Measurements from ENCODE around the gene CXCL3.

The CXCL3 gene

GRCh38 chr4:74031576-74031975 lies 6.9 kb downstream of the CXCL3 start:
- H3K4me3 ChIP-seq (replicated peaks; ENCODE audit: low read depth, low read length), result no peak overlapping the region
- no peak for DNase-seq (ENCODE audit: low read depth)
- TF ChIP-seq CTCF (IDR thresholded peaks at IDR 0.05; ENCODE audit: low read length, missing control alignments), result no peak

- no peak for TF ChIP-seq CTCF (IDR thresholded peaks at IDR 0.05; ENCODE audit: low read length, missing control alignments)
- no peak overlapping the region for H3K4me3 ChIP-seq (replicated peaks; ENCODE audit: low read depth, low read length)
- DNase-seq (ENCODE audit: low read depth), result no peak
These were observed 8.2 kb downstream of the CXCL3 start for GRCh38 chr4:74030285-74030684.

GRCh38 chr4:74028504-74028903 lies 10.0 kb downstream of the CXCL3 start:
- no peak for TF ChIP-seq CTCF (IDR thresholded peaks at IDR 0.05; ENCODE audit: low read length, missing control alignments)
- H3K4me3 ChIP-seq (replicated peaks; ENCODE audit: low read depth, low read length), result no peak overlapping the region
- no peak for DNase-seq (ENCODE audit: low read depth)

GRCh38 chr4:74023709-74024108 lies 14.8 kb downstream of the CXCL3 start:
- TF ChIP-seq CTCF (IDR thresholded peaks at IDR 0.05; ENCODE audit: low read length, missing control alignments), result no peak
- DNase-seq (ENCODE audit: low read depth), result no peak
- H3K4me3 ChIP-seq (replicated peaks; ENCODE audit: low read depth, low read length), result no peak overlapping the region

GRCh38 chr4:74021601-74022000 lies 16.9 kb downstream of the CXCL3 start:
- DNase-seq (ENCODE audit: low read depth), result no peak
- TF ChIP-seq CTCF (IDR thresholded peaks at IDR 0.05; ENCODE audit: low read length, missing control alignments), result no peak
- H3K4me3 ChIP-seq (replicated peaks; ENCODE audit: low read depth, low read length), result no peak overlapping the region

- no peak for TF ChIP-seq CTCF (IDR thresholded peaks at IDR 0.05; ENCODE audit: low read length, missing control alignments)
- DNase-seq (ENCODE audit: low read depth), result no peak
- no peak overlapping the region for H3K4me3 ChIP-seq (replicated peaks; ENCODE audit: low read depth, low read length)
These were observed 19.7 kb downstream of the CXCL3 start for GRCh38 chr4:74018771-74019170.

GRCh38 chr4:74018116-74018515 lies 20.4 kb downstream of the CXCL3 start:
- no peak for TF ChIP-seq CTCF (IDR thresholded peaks at IDR 0.05; ENCODE audit: low read length, missing control alignments)
- DNase-seq (ENCODE audit: low read depth), result no peak
- no peak overlapping the region for H3K4me3 ChIP-seq (replicated peaks; ENCODE audit: low read depth, low read length)
